Measurements from ENCODE around the gene GRK5.

DNA sequence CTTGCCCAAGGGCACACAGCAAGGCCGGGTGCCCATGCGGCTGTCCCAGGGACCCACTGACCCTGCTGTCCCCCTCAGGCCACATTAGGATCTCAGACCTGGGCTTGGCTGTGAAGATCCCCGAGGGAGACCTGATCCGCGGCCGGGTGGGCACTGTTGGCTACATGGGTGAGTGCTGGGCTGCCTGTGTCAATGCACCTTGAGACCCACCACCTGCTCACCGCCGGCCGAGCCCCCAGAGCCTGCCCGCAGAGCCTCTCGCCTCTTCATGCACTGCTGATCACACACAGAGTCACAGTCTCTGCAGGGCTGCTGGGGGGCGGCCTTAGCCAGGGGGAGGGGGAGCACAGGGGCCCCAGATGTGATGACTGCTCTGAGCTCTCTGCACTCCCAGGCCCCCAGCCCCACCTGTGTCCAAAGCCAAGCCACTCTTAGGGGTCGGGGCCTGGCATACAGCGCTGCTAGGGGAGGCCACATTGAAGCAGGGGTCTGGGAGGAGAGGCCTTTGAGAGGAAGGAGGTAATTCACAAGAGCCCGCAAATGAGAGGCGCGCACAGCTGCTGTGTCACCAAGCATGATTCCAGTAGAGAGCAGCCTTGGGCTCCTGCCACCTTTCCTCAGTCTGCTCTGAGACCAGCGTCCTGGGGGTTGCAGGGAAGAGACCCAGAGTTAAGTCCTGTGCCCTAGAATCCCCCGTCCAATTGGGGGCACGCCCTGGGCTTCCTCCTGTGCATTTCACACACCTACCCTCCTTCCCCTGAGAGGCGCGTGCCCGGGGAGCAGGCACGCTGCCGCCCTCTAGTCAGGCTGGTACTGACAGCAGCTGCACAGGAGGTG lies 234.8 kb downstream of the GRK5 start:
- TF ChIP-seq CTCF (IDR thresholded peaks at IDR 0.05) (peak; percentile 10), EZH2 (IDR thresholded peaks at IDR 0.05) (no peak), EZH2phosphoT487 (IDR thresholded peaks at IDR 0.05) (no peak)
